GDM1 (cell line): ENCODE measurements around the gene PPP6R1.

ENCODE experiments used
- DNase-seq: peaks from one replicate; lab custom pipeline; 2025; lab: John Stamatoyannopoulos, UW

Gene PPP6R1

DNA sequence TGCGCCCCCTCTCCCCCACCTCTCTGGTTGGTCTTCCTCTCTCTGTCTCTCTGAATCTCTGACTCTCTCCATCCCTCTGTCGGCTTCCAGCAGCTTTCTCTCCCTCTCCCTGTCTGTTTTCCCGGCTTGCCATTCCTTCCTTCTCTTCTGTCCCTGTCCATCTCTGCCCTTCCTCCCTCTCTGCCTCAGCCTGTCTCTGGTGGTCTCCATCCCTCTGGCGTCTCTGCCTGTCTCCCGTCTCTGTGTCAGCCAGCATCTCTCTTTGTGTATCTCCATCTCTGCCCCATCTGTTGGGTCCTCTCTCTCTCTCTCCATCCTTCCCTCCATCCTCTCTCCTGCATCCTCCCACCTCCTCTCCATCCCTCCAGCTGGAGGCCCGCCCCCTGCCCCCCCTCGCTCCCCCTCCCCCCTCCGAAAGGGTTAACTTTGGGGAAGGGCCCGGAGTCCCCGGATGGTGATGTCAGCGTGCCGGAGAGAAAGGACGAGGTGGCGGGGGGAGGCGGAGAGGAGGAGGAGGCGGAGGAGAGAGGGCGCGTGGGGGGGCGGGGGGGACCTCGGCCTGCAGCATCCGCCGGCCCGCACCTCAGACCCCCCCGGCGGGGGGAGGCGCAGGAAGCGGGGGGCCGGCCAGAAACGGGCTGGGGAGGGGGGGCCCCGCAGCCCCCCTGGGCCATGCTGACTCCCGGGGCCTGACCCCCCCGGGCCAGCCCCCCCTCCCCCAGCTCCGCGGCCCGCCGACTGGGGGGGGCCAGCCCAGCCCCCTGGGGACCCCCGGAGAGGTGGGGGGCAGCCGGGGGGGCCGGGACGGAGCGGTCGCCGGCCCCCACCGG is 24.9 kb upstream of the PPP6R1 start, which contains the start of gene BRSK1:
TSS of gene BRSK1 (plus strand) at position 450 of the 830 bp plus-strand sequence. CDS start 446 bp downstream, outside the sequence.
- DNase-seq = no peak

DNA sequence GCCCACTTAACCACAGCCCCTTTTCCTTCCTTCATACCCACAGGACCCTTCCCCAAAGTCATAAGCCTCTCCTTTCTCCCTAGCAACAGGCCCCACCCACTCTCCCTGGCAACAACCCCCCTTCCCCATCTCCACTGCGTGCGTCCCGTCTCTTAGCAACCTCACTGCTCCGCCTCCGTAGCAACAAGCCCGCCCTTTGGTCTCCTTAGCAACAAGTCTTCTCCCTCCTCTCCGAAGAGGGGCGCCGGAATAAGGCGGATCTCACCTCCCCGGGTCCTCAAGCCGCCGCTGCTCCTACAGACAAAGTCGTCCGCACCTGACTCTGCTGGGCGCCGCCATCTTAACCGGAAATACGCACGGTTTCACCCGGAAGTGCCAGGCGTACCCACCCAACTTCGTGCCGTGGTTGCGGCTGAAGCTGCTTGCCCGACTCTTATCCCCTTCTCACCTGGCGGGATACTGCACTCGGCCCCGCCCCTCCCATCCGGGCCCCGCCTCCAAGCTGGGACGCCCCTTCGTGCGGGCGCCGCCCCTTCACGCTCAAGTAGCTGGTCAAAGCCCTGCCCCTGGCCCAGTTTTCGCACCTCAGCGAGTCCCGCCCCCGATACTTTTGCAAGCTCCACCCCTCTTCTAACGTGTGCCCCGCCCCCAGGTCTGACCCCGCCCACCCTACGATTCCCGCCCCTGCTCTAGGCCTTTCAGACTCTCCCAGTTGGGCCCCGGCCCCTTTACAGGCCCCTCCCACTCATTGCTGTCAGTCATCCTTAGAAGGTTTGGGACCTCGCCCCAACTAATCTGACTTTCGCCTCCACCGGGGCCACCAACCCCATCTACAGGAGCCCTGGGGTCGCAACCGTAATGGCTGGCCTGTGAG is 21.2 kb upstream of the PPP6R1 start, which contains the start of gene HSPBP1:
TSS of gene HSPBP1 (minus strand) at position 341 of the 874 bp plus-strand sequence. CDS start 502 bp downstream, outside the sequence.
- DNase-seq = peak; percentile 90

DNA sequence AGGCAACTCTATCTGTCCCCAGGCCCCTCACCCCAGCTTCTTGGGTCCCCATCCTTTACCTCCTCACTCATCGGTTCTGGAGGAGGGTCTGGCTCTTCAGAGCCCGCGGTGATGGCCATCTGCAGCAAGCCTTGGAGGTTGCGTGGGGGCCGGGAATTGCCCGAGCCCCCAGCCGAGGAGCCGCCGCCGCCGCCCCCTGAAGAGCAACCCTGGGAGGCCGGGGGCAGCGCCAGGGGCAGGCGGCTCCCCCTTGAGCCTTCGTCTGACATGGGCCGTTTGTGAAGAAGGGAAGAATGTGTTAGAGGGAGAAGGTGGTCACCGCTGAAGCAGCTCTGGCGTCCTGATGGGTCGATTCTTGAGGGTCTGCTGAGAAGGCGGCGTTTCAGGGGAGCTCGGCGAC is 20.5 kb upstream of the PPP6R1 start:
- no peak for DNase-seq

DNA sequence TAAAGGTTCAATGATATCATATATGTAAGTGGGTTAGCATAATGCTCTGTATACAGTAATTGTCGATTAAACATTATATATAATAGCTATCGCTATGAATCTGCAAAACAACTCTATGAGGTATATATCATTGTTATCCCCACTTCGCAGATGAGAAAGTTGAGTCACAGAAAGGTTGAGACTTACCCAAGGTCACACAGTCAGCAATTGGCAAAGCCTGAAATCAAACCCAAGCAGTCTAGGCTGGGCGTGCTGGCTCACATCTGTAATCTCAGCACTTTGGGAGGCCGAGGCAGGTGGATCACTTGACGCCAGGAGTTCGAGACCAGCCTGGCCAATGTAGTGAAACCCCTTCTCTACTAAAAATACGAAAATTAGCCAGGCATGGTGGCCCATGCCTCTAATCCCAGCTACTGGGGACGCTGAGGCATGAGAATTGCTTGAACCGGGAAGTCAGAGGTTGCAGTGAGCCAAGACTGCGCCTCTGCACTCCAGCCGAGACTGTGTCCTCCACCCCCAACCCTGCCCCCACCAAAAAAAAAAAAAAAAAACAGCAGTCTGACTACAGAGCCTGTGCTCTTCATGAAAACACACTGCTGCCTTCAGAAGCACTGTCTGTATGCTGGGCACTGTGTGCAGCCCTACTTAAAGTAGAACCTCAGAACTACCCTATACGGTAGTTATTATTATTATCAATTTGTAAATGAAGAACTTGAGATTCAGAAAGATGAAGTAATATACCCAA is 19.7 kb upstream of the PPP6R1 start:
- DNase-seq = no peak

DNA sequence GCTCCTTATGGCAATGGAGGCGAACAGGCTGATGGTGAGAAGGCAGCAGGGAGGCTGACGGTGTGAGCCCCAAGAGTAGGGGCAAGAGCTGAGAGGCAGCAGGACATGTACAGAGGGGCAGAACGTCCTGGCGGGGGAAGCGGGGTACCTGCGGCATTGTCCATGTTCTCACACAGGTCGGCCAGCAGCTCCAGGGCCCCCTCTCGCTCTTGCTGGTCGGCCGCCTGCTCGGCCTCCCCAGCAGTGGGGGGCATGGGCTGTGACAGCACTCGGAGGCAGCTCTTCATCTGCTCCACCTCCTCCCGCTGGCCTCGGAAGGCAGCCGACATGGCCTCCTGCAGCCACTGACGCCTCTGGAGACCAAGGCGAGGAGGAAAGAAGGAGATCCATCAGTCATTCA is 18.7 kb upstream of the PPP6R1 start:
- no peak for DNase-seq

DNA sequence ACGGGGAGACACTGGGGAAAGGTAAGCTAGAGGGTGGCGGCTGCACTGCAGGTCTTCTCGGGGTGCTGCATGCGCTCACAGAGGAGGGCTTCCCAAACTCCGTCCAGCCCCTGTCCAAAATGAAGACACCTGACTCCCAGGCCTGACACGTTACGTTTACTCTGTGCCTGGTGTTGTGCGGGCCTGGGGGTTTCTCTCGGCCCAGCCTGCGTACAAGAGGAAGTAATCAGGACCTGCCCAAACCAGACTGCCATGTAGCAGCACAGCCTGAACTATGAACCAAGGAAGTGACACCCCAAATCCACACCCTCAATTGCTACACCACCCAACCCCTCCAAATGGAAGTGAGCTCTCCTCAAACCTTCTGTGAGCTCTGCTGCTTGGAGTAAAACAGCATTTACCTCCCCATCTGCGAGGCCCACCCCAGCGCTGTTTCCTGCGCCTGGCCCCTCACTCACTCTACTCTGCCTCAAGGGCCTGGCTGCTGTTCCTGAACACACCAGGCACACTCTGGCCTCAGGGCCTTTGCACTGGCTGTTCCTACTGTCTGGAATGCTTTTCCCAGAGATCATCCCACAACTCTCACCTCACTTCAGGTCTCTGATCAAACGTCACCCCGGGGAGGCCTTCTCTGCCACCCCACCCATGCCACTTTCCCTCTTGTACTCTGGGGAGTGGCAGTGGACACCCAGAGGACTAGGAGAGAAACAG is 18.1 kb upstream of the PPP6R1 start:
- DNase-seq = no peak

DNA sequence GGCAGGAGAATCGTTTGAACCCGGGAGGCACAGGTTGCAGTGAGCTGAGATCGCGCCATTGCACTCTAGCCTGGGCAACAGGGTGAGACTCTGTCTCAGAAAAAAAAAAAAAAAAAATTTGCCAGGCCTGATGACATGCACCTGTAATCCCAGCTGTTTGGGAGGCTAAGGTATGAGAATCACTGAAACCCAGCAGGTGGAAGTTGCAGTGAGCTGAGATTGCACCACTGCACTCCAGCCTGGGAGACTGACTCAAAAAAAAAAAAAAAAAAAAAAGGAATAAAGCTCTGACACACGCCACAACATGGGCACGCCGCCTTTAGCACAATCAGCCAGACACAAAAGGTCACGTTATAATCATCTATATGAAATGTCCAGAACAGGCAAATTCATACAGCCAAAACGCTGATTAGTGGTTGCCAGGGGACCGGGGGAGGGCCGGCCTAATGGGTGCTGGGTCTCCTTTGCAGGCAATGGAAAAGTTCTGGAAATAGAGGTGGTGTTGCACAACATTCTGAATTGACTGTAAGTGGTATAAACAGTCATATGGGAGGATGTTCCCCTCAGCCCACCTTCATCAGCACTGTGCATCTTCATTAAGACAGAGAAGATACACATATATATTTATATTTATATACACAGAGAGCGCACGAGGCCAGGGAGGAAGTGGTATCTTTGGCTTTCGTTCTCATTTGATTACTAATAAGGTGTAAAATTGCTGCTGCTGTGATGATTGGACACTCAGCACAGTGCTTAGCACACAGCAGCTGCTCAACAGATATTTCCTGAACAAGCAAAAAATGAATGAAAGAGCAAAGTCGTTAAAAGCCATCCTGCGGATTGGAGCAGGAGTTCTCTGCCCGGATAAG is 17.3 kb upstream of the PPP6R1 start:
- DNase-seq = no peak

DNA sequence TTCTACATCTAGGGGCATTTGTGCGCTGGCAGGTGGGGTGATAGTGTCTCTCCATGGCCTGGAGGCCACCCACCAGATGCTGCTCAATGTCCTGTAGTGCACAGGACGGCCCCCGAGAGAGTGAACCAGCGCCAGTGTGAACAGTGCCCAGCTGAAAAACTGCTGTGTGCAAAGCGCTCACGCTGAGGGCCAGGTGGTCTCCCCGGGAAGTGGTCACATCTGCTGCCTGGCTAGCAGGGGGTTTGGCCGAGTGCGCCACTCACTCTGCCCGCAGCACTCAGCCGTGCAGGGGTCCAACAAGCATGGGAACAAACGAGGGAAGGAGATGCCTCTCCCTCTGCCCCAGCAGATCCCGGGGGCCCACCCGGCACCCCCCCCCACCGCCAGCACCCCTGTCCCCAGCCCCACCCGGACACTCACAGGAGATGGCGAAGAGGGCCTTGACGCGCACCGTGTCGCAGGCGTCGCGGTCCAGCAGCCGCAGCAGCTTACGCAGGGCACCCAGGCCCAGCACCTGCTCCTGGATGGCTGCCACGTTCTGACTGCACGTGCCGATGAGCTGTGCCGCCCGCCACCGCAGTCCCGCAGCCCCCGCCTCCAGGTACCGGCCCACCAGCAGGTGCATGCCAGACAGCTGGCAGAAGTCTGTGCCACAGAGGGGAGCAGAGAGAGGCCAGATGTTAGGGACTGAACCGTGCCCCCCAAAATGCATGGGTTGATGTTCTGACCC is 15.3 kb upstream of the PPP6R1 start:
- no peak for DNase-seq

DNA sequence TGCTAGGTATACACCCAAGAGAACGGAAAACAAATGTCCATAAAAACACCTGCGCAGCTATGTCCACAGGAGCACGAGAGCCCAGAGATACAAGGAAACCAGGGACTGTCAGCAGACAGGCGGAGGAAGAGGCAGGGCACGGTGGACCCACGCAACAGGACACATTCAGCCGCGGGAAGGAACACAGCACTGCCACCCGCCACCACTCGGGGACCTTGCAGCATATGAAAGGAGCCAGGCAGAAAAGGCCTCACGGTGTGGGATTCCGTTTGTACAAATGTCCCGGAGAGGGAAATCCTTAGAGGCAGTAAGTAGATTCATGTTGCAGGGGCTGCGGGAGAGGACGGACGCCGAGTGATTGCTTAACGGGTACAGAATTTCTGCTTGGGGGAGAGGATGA is 13.3 kb upstream of the PPP6R1 start:
- no peak for DNase-seq

DNA sequence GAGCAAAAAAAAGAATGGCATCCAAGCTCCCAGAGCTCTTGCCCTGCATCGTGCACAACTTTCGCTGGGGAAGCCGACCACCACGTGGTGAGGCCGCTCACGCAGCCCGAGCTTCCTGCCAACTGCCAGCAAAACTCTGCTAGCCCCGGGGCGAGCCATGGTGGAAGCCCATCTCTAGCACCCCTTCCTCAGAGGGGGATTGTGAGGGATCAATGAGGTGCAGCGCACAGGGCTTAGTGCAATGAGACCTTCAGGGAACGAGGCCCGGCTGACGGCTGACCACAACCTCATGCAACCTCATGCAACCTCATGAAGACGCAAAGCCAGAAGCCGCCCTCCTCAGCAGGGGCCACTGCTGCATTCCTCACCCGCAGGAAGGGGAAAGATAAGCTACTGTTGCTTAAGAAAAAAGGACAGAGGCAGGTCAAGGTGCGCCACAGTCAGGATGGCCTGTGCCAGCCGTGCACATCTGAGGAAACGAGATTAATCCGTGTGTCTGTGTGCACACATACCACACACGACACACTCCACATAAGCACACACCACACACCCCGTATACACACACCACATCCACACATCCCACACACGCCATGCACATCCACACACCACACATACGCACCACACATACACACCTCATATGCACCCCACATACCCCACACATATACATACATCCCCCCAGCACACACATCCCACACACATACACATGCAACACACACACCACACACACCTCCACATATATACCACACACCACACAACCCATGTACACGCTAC is 11.5 kb upstream of the PPP6R1 start:
- DNase-seq = no peak

DNA sequence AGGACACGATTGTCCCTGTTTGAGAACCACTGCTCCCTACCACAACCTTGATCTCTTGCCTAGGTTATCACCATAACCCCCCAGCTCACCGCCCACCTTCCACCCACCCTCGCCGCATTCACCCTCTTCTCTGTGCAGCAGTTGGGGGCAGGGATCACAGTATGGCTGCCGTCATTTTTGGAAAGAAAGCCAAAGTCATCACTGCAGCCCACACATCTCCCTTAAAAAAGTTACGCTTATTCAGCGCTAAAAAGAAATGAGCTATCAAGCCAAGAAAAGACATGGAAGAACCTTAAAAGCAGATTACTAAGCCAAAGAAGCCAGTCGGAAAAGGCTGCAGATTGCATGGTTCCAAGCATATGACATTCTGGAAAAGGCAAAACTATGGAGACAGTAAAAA is 10.5 kb upstream of the PPP6R1 start:
- DNase-seq = no peak

DNA sequence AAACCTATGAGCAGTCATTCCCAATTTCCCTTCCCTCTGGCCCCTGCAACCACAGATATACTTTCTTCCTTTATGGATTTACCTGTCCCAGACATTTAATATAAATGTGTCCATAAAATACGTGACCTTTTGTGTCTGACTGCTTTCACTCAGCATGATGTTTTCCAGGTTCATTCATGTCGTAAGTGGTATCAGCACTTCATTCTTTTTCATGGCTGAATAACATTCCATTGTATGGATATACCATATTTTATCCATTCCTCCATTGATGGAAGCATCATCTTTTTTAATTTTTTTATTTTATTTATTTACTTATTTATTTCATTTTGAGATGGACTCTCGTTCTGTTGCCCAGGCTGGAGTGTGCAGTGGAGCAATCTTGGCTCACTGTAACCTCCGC is 8.0 kb upstream of the PPP6R1 start:
- DNase-seq = no peak

DNA sequence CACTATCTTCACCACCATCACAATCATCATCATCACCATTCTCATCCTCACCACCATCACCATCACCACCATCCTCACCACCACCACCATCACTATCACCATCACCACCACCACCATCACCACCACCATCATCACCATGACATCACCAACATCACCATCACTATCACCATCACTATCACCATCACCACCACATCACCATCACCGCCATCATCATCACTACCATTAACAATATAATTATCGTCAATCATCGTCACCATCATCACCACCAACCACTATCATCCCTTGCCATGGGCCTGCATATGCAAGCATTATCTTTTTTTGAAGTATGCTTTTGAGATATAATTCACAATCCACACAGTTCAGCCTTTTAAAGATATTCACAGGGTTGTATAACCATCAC is 7.6 kb upstream of the PPP6R1 start:
- no peak for DNase-seq

DNA sequence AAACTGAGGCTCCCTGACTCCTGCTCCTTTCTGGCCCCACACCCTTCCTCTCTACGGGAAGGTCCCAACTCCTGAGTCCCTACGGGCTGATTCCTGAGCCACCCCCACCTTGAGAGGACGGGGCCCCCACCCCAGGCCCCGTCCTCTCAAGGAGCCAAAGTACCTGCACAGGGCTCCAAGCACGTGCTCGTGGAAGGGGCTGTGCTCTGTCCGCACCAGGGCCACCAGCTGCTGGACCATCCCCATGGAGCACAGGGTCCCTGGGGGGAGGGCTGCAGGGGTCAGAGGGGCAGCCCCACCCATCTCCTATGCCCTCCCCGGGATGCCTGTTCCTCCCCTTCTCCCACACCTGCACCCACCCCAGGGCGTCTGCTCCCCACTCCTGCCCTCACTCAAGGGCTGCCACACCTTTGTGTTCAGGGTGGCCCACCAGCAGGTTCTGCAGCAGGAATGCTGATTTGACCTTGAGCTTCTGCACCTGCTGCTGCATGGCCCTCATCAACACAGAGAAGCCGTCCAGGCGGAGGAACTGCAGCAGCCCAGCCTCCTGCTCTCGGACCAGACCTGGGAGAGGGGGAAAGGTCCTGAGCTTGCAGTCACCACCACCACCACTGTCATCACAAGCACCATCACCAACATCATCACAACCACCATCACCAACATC is 7.0 kb upstream of the PPP6R1 start:
- DNase-seq = no peak

DNA sequence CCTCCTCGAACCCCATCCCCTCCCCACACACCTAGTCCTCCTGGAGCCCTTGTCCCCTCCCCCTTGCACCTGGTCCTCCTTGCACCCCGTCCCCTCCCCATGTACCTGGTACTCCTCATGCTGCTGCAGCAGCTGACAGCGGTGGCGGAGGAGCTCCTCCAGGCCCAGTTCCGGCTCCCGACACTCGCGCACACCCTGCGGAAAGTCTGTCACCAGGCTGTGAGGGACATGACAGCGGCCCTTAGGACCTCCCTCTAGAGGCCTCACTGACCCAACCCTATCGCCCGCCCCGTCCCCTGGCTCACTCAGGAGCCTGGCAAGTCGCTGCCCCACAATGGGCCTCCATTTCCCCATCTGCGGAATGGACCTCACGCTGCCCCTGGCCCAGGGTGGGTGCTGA is 6.4 kb upstream of the PPP6R1 start:
- no peak for DNase-seq

DNA sequence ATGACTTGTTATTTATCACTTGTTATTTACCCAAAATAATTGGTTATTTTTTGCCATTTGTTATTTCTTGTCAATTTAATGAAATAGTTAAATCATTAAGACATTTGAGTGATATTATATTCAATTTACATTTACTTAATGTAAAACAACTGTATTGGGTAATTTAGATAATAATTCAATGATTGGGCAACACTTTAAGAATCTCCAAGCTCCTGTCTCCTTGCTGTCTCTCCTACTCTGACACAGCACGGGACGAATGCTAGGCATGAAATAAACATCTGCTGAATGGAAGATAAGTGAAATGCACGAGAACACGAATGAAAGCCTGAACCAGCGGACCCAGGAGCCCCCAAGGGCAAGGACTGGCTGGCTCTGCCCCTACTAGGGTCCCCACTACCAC is 5.7 kb upstream of the PPP6R1 start:
- DNase-seq = no peak

DNA sequence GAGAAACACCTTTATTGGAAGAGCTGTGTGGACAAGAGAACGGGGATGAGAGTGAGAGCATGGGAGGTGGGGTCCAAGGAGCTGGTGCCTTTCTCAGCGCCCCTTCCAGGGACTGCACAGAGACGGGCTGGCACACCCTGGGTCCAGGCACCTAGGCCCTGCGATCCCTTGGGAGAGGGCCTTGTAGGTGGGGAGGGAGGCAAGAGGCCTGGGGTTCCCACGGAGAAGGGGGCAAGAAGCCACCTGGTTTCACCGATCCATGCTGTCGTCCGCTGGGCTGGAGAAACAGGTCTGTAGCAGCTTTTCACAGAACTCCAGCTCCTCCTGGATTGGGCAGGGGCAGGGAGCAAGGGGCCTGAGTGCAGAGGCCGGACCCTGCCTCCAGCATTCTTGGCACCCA is 3.5 kb upstream of the PPP6R1 start:
- no peak for DNase-seq

DNA sequence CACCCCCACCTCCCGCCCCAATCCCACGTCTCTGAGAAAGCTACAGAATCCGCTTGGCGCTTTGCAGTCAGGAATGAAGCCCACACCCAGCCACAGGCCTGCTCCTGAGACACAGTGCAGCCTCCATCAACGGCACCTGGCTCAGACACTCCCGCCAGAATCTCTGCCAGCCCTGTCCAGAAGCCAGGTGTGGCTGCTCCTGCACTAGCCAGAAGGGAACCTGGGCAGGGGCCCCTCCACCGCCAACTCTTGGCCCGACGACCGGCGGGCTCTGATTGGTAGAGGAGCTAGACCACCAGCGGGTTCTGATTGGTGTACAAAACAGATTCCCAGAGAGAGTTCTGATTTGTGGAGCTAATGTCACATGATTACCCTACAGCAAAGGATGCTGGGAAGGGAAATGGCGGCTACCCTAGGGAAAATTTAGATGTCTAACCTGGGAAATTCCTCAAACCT is 2.9 kb upstream of the PPP6R1 start:
- DNase-seq = no peak
